Transverse colon (tissue), 4 donors: ENCODE results near the gene GRHL1. TPM values are rescaled to one million over a fixed set of nuclear protein-coding genes. Genes with fewer than 3 reads are reported as not detected.

Experiments
- DNase-seq: peaks from one replicate; pipeline ENCODE4 v3.0.0-alpha.2; 2019
- H3K27ac ChIP-seq, 4 donors: fragments of 200-600 bp; sonication (generic); 2 replicates each; pipeline ENCODE4 v1.5.1; 2016 to 2018; ENCODE audit warnings: inconsistent platforms in 4 of 4
- H3K27me3 ChIP-seq: fragments of 200-600 bp; sonication (generic); 2 replicates; pipeline ENCODE4 v1.5.1; 2017; ENCODE audit warnings: inconsistent platforms
- H3K36me3 ChIP-seq, 4 donors: fragments of 200-600 bp; sonication (generic); 2 replicates each; pipeline ENCODE4 v1.5.1; 2017 to 2019; ENCODE audit warnings: inconsistent platforms in 4 of 4
- H3K4me1 ChIP-seq, 4 donors: fragments of 200-600 bp; sonication (generic); 2 replicates each; pipeline ENCODE4 v1.5.1; 2017 to 2020; ENCODE audit warnings: inconsistent platforms in 4 of 4
- H3K4me3 ChIP-seq, 4 donors: fragments of 200-600 bp; sonication (generic); 1 replicate in 1 of 4; 2 replicates in 3 of 4; pipeline versions ENCODE4 v1.5.1 to v1.6.1; 2017 to 2019; ENCODE audit warnings: inconsistent platforms in 4 of 4
- H3K9me3 ChIP-seq, 2 donors: fragments of 200-600 bp; sonication (generic); 2 replicates each; pipeline ENCODE4 v1.5.1; 2017 to 2019; ENCODE audit warnings: inconsistent platforms in 2 of 2
- CTCF ChIP-seq, 5 experiments: fragments of 200-600 bp in 3 of 5; fragments of 450-650 bp in 2 of 5; sonication (generic) in 3 of 5; IDR thresholded peaks; 1 replicate in 2 of 5; 2 replicates in 3 of 5; pipeline ENCODE4 v1.5.1; 2016 to 2017; ENCODE audit warnings: antibody characterized with exemption in 5 of 5, inconsistent platforms in 3 of 5, mild to moderate bottlenecking in 2 of 5, moderate library complexity in 1 of 5
- EP300 ChIP-seq: sonication (generic); formaldehyde crosslinking; IDR thresholded peaks from one replicate; pipeline ENCODE4 v1.6.1; 2017; ENCODE audit warnings: antibody characterized with exemption, low read depth
- POLR2A ChIP-seq: fragments of 450-650 bp; IDR thresholded peaks from one replicate; pipeline ENCODE4 v1.6.1; 2016; ENCODE audit warnings: antibody characterized with exemption, mild to moderate bottlenecking, moderate library complexity
- POLR2AphosphoS5 ChIP-seq, 3 donors: sonication (generic); formaldehyde crosslinking; IDR thresholded peaks; one replicate each; pipeline ENCODE4 v1.6.1; 2016; ENCODE audit warnings: antibody characterized with exemption in 3 of 3
- WGBS, 2 donors: methylation state at CpG; one replicate each; pipeline ENCODE4 v1.1.5; 2018; ENCODE audit warnings: low coverage in 1 of 2; 5-methylcytosine and 5-hydroxymethylcytosine counted together
- in situ Hi-C, 4 donors: fragments of 200-750 bp; cut with MboI; loops; one replicate each; pipeline versions ENCODE4 v1.15.0 to v1.15.1; 2017; ENCODE audit warnings: low sequenced_read_pairs in 3 of 4, low pct_ligation_motif_present in 1 of 4, low pct_unique_long_range_greater_than_20kb in 1 of 4
- intact Hi-C: fragments of 100-400 bp; cut with DNase I; formaldehyde crosslinking; loops from one replicate; pipeline ENCODE4 v1.15.1; 2023; ENCODE audit warnings: low total_unique reads
- total RNA-seq, 4 donors: library from RNA; depleted of rRNA; stranded (reverse); fragments of >200 nt; gene quantifications; one replicate each; pipeline ENCODE4 v1.1.0, GENCODE V29; 2016

The GRHL1 gene
- total RNA-seq, 4 donors from 2014 or later, result 0.55 to 24.7 (median 1.3) TPM; not detected in 1

GRCh38 chr2:10002681-10003080 is 51.2 kb downstream of the GRHL1 start:
- Histone ChIP-seq H3K36me3 (no peaks in the 10 kb centered on the region), H3K9me3 (no peaks in the 10 kb centered on the region), H3K27me3 (no peaks in the 10 kb centered on the region), H3K4me3 (no peak overlapping the region), H3K27ac (no peak overlapping the region), H3K4me1 (peaks cover 7 to 12% (median 10%) of the 10 kb centered on the region in 4 donors)
- WGBS, 2 donors, result 89 to 100% methylated on average over 2 to 9 of the region's 9 CpGs
- DNase-seq, result no peak
- in situ Hi-C loops (no loop called here), intact Hi-C loops (no loop called here)
- TF ChIP-seq CTCF (IDR thresholded peaks at IDR 0.05) (no peak), POLR2A (no peak), EP300 (no peak), POLR2AphosphoS5 (IDR thresholded peaks at IDR 0.05) (no peak)

DNA sequence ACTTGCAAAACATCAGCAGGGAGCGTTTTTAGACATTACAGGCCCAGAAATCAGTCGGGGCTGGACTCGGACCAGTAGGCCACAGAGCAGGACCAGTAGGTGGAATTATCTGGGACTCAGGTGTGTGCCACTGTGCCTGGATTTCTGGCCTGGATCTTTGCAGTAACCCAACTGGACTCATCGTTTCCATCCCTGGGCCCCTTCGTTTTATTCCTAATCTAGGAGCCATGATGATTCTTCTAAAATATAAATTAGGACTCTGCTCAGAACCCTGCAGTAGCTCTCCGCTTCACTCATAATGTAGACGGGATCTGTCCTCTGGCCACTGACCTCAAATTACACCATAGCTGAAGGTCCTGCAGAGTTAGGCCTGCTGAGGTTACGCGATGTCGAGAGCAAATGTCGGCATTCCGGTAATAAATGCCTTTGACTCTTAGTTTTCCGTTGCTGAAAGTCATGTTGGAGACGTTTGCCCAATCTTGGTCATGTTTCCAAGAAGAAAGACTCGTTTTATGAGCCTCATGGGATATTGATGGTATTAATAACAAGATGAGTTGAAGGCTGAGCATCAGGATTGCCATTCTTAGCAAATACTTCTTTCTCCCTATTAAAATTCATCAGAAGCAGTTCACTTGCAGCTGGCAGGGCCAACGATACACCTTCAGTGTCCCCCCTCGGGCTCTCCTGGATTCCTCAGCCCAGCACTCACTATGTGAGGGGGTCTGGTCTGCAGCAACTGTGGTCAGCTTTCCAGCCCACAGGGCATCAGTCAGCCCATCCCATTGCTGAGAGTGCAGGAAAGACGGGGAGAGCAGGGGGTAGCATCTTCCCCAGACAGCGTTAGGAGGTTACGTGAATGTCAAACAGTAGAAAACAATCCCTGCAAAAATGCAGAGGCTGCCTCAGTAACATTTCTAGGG is 52.0 kb downstream of the GRHL1 start:
- H3K27ac ChIP-seq, result no peak overlapping the region
- no peaks in the 10 kb centered on the region for H3K36me3 ChIP-seq
- H3K27me3 ChIP-seq, result no peaks in the 10 kb centered on the region
- no peak for TF ChIP-seq POLR2AphosphoS5 (IDR thresholded peaks at IDR 0.05)
- TF ChIP-seq EP300, result no peak
- no peak for TF ChIP-seq POLR2A
- no peak for TF ChIP-seq CTCF (IDR thresholded peaks at IDR 0.05)
- in situ Hi-C loops (no loop called here), intact Hi-C loops (no loop called here)
- H3K4me1 ChIP-seq, result peaks cover 10 to 13% (median 12%) of the 10 kb centered on the region in 4 donors
- no peak overlapping the region for H3K4me3 ChIP-seq
- DNase-seq, result no peak
- WGBS, 2 donors, result 84 to 92% methylated on average over 11 to 20 of the region's 20 CpGs
- no peaks in the 10 kb centered on the region for H3K9me3 ChIP-seq

GRCh38 chr2:10004401-10004800 is 52.9 kb downstream of the GRHL1 start:
- no peak for DNase-seq

More at GRCh38 chr2:10004401-10004800, 52.9 kb downstream of the GRHL1 start:
- H3K4me3 ChIP-seq, result no peak overlapping the region
- H3K36me3 ChIP-seq, result no peaks in the 10 kb centered on the region
- no peaks in the 10 kb centered on the region for H3K27me3 ChIP-seq
- peaks cover 13 to 17% (median 14%) of the 10 kb centered on the region in 4 donors for H3K4me1 ChIP-seq
- H3K9me3 ChIP-seq, result no peaks in the 10 kb centered on the region
- intact Hi-C loops, result no loop called here
- H3K27ac ChIP-seq, result no peak overlapping the region
- WGBS, 2 donors, result 97% methylated on average over 5 of the region's 5 CpGs; no CpG with 5 or more reads in 1 of the 2 donors
- in situ Hi-C loops, result no loop called here
- TF ChIP-seq POLR2AphosphoS5 (IDR thresholded peaks at IDR 0.05), result no peak
- TF ChIP-seq EP300, result no peak
- no peak for TF ChIP-seq POLR2A
- no peak for TF ChIP-seq CTCF (IDR thresholded peaks at IDR 0.05)
